ENCODE data around the gene DHFR2. TPM values are rescaled to one million over a fixed set of nuclear protein-coding genes. Genes with fewer than 3 reads are reported as not detected.
"Not testable (repeated sequence)": the region's sequence is repeated elsewhere in the genome, so short reads cannot be mapped to it uniquely, and the experiment has no call there.

The DHFR2 gene
- total RNA-seq: 10.0 and 11.1 TPM in 2 replicates

DNA sequence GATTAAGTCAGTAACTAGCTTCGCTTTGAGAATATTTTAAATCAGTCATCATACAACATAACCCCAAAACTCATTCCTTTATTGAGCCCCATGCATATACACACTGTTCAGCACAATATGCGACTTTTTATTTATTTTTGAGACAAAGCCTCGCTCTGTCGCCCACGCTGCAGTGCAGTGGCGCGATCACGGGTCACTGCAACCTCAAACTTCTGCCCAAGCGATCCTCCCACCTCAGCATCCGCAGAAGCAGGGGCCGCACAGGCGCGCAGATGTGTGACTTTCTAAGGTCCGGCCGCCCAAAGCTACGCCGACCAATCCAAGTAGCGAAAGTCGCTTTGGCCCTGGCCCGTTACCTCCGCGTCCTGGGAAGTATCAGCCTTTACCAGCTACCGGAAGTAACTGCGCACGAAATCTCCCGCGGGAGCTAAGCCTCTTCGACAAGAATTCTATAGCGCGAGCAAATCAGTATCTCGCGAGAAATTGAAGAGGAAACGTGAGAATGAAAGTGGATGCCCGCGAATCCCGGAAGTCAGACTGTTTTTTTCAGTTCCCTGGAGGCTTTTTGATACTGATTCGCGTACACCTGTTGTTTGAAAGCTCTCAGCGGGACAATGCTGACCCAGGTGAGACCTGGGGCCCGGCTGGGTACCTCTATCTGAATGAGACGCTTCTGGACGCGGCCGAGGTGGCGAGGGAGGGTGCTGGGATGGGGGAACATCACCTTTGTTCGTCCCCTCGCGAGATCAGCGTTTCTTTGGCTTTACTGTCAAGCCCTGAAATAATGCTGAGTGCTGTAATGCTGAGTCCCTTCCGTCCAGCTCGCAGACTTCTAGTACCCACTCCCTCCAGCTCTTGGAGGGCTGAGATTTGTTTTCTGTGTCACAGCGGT lies at the start of gene DHFR2, which contains the start of gene NSUN3:
DHFR2 (minus strand) TSS at position 404 of the 892 bp plus-strand sequence. CDS start 1,405 bp downstream, outside the sequence.
NSUN3 (plus strand) TSS at position 549 of the 892 bp plus-strand sequence; CDS start at position 615, 66 bp downstream.
- peaks cover 13% of the 10 kb centered on the region for H3K9me3 Mint-ChIP-seq
- H3K27me3 Mint-ChIP-seq (ENCODE audit: low read depth): no peaks in the 10 kb centered on the region
- peaks cover 42% of the 10 kb centered on the region for H3K4me1 Mint-ChIP-seq (ENCODE audit: low read depth)
- peak within 1 kb of the TSS; percentile 97 for H3K4me3 Mint-ChIP-seq (ENCODE audit: low read depth)
- intact Hi-C loops (cut with micrococcal nuclease): loop anchor here (1.0 kb wide), 3 partner anchors 10 to 82 kb away; partner anchors contain the start of gene ARL13B
- peaks cover 69% of the 10 kb centered on the region for H3K36me3 Mint-ChIP-seq (ENCODE audit: low read depth)
- DNase-seq (ENCODE audit: low spot score): peak; percentile 83
- peak within 1 kb of the TSS; percentile 98 for H3K27ac Mint-ChIP-seq

- no peaks in the 10 kb centered on the region for H3K4me1 Mint-ChIP-seq (ENCODE audit: low read depth)
- no peak overlapping the region for H3K4me3 Mint-ChIP-seq (ENCODE audit: low read depth)
- DNase-seq (ENCODE audit: low spot score): no peak
- intact Hi-C loops (cut with micrococcal nuclease): no loop called here
- no peak overlapping the region for H3K27ac Mint-ChIP-seq
- no peaks in the 10 kb centered on the region for H3K27me3 Mint-ChIP-seq (ENCODE audit: low read depth)
- peaks cover 38% of the 10 kb centered on the region for H3K36me3 Mint-ChIP-seq (ENCODE audit: low read depth)
- H3K9me3 Mint-ChIP-seq: no peaks in the 10 kb centered on the region
Measured at GRCh38 chr3:94110854-94111253, 48.1 kb upstream of the DHFR2 start.

- intact Hi-C loops (cut with micrococcal nuclease); H3K4me1 Mint-ChIP-seq (ENCODE audit: low read depth); DNase-seq (ENCODE audit: low spot score); H3K27ac Mint-ChIP-seq; H3K9me3 Mint-ChIP-seq; H3K27me3 Mint-ChIP-seq (ENCODE audit: low read depth); H3K4me3 Mint-ChIP-seq (ENCODE audit: low read depth): not testable (repeated sequence)
- peaks cover 38% of the 10 kb centered on the region for H3K36me3 Mint-ChIP-seq (ENCODE audit: low read depth)
Measured at GRCh38 chr3:94110232-94110631, 47.5 kb upstream of the DHFR2 start.

- H3K9me3 Mint-ChIP-seq: no peaks in the 10 kb centered on the region
- no peak overlapping the region for H3K4me3 Mint-ChIP-seq (ENCODE audit: low read depth)
- intact Hi-C loops (cut with micrococcal nuclease): no loop called here
Measured at GRCh38 chr3:94106268-94106667, 43.6 kb upstream of the DHFR2 start.

DNA sequence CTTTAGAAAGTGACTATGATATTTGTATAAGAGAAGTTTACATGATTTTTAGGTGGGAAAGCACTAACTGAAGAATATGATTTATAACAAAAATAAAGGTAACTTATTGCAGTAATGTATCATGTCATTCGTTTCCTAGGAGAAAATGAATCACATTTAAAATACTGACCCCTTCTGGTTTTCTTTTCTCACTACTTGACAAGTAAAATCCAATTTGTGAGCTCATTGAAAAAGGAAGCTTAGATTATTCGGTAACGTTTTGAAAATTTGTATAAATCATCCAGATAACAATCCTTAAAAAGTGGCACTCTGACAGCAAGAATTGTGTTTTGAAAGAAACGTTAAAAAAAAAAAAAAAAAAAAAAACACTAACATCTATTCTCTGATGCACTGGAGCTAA lies 39.1 kb upstream of the DHFR2 start:
- intact Hi-C loops (cut with micrococcal nuclease): no loop called here
- Mint-ChIP-seq H3K27ac (no peak overlapping the region), H3K4me3 (ENCODE audit: low read depth) (no peak overlapping the region), H3K27me3 (ENCODE audit: low read depth) (no peaks in the 10 kb centered on the region), H3K9me3 (no peaks in the 10 kb centered on the region), H3K36me3 (ENCODE audit: low read depth) (peaks cover 40% of the 10 kb centered on the region), H3K4me1 (ENCODE audit: low read depth) (peaks cover 10% of the 10 kb centered on the region)
- no peak for DNase-seq (ENCODE audit: low spot score)

More at GRCh38 chr3:94106268-94106667, 43.6 kb upstream of the DHFR2 start:
- H3K27me3 Mint-ChIP-seq (ENCODE audit: low read depth): no peaks in the 10 kb centered on the region
- no peaks in the 10 kb centered on the region for H3K4me1 Mint-ChIP-seq (ENCODE audit: low read depth)
- no peak overlapping the region for H3K27ac Mint-ChIP-seq
- no peak for DNase-seq (ENCODE audit: low spot score)
- H3K36me3 Mint-ChIP-seq (ENCODE audit: low read depth): peaks cover 31% of the 10 kb centered on the region

GRCh38 chr3:94099311-94099710 lies 36.6 kb upstream of the DHFR2 start:
- Mint-ChIP-seq H3K9me3 (no peaks in the 10 kb centered on the region), H3K4me1 (ENCODE audit: low read depth) (peaks cover 10% of the 10 kb centered on the region), H3K27me3 (ENCODE audit: low read depth) (no peaks in the 10 kb centered on the region), H3K36me3 (ENCODE audit: low read depth) (peaks cover 52% of the 10 kb centered on the region), H3K4me3 (ENCODE audit: low read depth) (no peak overlapping the region), H3K27ac (no peak overlapping the region)
- intact Hi-C loops (cut with micrococcal nuclease): no loop called here
- DNase-seq (ENCODE audit: low spot score): no peak

- Mint-ChIP-seq H3K27ac (no peak overlapping the region), H3K9me3 (no peaks in the 10 kb centered on the region), H3K4me1 (ENCODE audit: low read depth) (peaks cover 10% of the 10 kb centered on the region), H3K27me3 (ENCODE audit: low read depth) (no peaks in the 10 kb centered on the region), H3K36me3 (ENCODE audit: low read depth) (peaks cover 54% of the 10 kb centered on the region), H3K4me3 (ENCODE audit: low read depth) (no peak overlapping the region)
- intact Hi-C loops (cut with micrococcal nuclease): no loop called here
- DNase-seq (ENCODE audit: low spot score): no peak
Measured at GRCh38 chr3:94098452-94098851, 35.7 kb upstream of the DHFR2 start.

GRCh38 chr3:94095111-94095510 lies 32.4 kb upstream of the DHFR2 start:
- peaks cover 60% of the 10 kb centered on the region for H3K36me3 Mint-ChIP-seq (ENCODE audit: low read depth)
- no peaks in the 10 kb centered on the region for H3K27me3 Mint-ChIP-seq (ENCODE audit: low read depth)
- no peak overlapping the region for H3K4me3 Mint-ChIP-seq (ENCODE audit: low read depth)
- H3K9me3 Mint-ChIP-seq: no peaks in the 10 kb centered on the region
- H3K4me1 Mint-ChIP-seq (ENCODE audit: low read depth): peaks cover 12% of the 10 kb centered on the region
- intact Hi-C loops (cut with micrococcal nuclease): no loop called here
- DNase-seq (ENCODE audit: low spot score): no peak
- H3K27ac Mint-ChIP-seq: no peak overlapping the region

- Mint-ChIP-seq H3K36me3 (ENCODE audit: low read depth) (peaks cover 57% of the 10 kb centered on the region), H3K27me3 (ENCODE audit: low read depth) (no peaks in the 10 kb centered on the region), H3K9me3 (no peaks in the 10 kb centered on the region), H3K27ac (no peak overlapping the region), H3K4me1 (ENCODE audit: low read depth) (peaks cover 7% of the 10 kb centered on the region), H3K4me3 (ENCODE audit: low read depth) (no peak overlapping the region)
- intact Hi-C loops (cut with micrococcal nuclease): no loop called here
- DNase-seq (ENCODE audit: low spot score): no peak
Measured at GRCh38 chr3:94093151-94093550, 30.4 kb upstream of the DHFR2 start.

GRCh38 chr3:94092086-94092485 lies 29.4 kb upstream of the DHFR2 start:
- no peak overlapping the region for H3K4me3 Mint-ChIP-seq (ENCODE audit: low read depth)
- no peaks in the 10 kb centered on the region for H3K27me3 Mint-ChIP-seq (ENCODE audit: low read depth)
- no peaks in the 10 kb centered on the region for H3K9me3 Mint-ChIP-seq
- H3K36me3 Mint-ChIP-seq (ENCODE audit: low read depth): peaks cover 54% of the 10 kb centered on the region
- DNase-seq (ENCODE audit: low spot score): no peak
- H3K4me1 Mint-ChIP-seq (ENCODE audit: low read depth): peaks cover 1% of the 10 kb centered on the region
- intact Hi-C loops (cut with micrococcal nuclease): no loop called here
- no peak overlapping the region for H3K27ac Mint-ChIP-seq

GRCh38 chr3:94089126-94089525 lies 26.4 kb upstream of the DHFR2 start:
- DNase-seq (ENCODE audit: low spot score): no peak
- Mint-ChIP-seq H3K4me1 (ENCODE audit: low read depth) (peaks cover 1% of the 10 kb centered on the region), H3K27ac (no peak overlapping the region), H3K4me3 (ENCODE audit: low read depth) (no peak overlapping the region), H3K27me3 (ENCODE audit: low read depth) (no peaks in the 10 kb centered on the region), H3K36me3 (ENCODE audit: low read depth) (peaks cover 45% of the 10 kb centered on the region), H3K9me3 (no peaks in the 10 kb centered on the region)
- intact Hi-C loops (cut with micrococcal nuclease): no loop called here

GRCh38 chr3:94083261-94083660 lies 20.5 kb upstream of the DHFR2 start:
- intact Hi-C loops (cut with micrococcal nuclease): no loop called here
- no peak overlapping the region for H3K27ac Mint-ChIP-seq
- peaks cover 43% of the 10 kb centered on the region for H3K36me3 Mint-ChIP-seq (ENCODE audit: low read depth)
- H3K4me1 Mint-ChIP-seq (ENCODE audit: low read depth): peaks cover 35% of the 10 kb centered on the region
- H3K9me3 Mint-ChIP-seq: no peaks in the 10 kb centered on the region
- no peaks in the 10 kb centered on the region for H3K27me3 Mint-ChIP-seq (ENCODE audit: low read depth)
- no peak overlapping the region for H3K4me3 Mint-ChIP-seq (ENCODE audit: low read depth)
- DNase-seq (ENCODE audit: low spot score): no peak

DNA sequence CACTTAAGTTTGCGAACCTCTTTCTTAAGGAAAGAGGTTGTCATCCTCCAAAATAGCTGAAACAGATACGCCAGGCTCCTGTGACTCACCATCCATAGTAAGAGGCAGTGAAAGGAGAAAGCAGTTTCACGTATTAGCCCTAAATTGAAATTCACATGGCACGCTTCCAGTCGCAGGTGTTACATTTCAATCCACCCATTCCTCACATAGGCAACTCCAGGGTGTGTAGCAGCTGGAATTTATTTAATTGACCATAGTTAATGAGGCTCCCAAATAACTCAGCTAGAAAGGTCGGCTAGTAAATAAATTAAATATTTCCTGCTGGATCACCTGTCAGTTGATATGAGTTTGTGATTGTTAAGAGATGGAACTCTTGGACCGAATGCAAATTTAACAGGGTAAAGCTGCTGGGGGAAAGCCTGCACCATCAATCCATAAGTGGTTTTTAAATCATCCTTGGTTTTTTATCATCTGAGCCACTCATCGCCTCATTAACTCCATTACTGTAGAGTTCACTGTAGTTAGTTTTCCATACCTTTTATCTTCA lies 19.7 kb upstream of the DHFR2 start:
- peaks cover 41% of the 10 kb centered on the region for H3K4me1 Mint-ChIP-seq (ENCODE audit: low read depth)
- no peak overlapping the region for H3K4me3 Mint-ChIP-seq (ENCODE audit: low read depth)
- DNase-seq (ENCODE audit: low spot score): no peak
- no peaks in the 10 kb centered on the region for H3K9me3 Mint-ChIP-seq
- peaks cover 43% of the 10 kb centered on the region for H3K36me3 Mint-ChIP-seq (ENCODE audit: low read depth)
- no peak overlapping the region for H3K27ac Mint-ChIP-seq
- intact Hi-C loops (cut with micrococcal nuclease): no loop called here
- no peaks in the 10 kb centered on the region for H3K27me3 Mint-ChIP-seq (ENCODE audit: low read depth)
